MM.1S (cell line): Measurements from ENCODE around the gene DHRS2.
"Not testable (repeated sequence)": the region's sequence is repeated elsewhere in the genome, so short reads cannot be mapped to it uniquely, and the experiment has no call there.

Experiments
- DNase-seq: peaks from one replicate; pipeline ENCODE4 v3.0.0-alpha.2; 2015
- H2AFZ ChIP-seq: fragments of 300-600 bp; sonication (generic); 2 replicates; pipeline ENCODE4 v1.6.0; 2016; ENCODE audit warnings: antibody characterized with exemption, low read length
- H3F3A ChIP-seq: fragments of 300-600 bp; sonication (generic); 2 replicates; pipeline ENCODE4 v1.6.1; 2016; ENCODE audit warnings: mild to moderate bottlenecking, antibody characterized with exemption, low read length, moderate library complexity, mixed read lengths; ENCODE audit not compliant: insufficient read depth
- H3K27ac ChIP-seq: fragments of 300-600 bp; sonication (generic); 2 replicates; pipeline ENCODE4 v1.5.1; 2016; ENCODE audit warnings: mild to moderate bottlenecking, low read length
- H3K27me3 ChIP-seq: fragments of 300-600 bp; sonication (generic); replicated peaks from 2 replicates; pipeline ENCODE4 v1.6.0; 2016; ENCODE audit warnings: low read length; ENCODE audit not compliant: insufficient read depth
- H3K36me3 ChIP-seq: fragments of 300-600 bp; sonication (generic); replicated peaks from 2 replicates; pipeline ENCODE4 v1.6.1; 2016; ENCODE audit warnings: mild to moderate bottlenecking, low read length, mixed read lengths; ENCODE audit not compliant: insufficient read depth
- H3K4me1 ChIP-seq: fragments of 300-600 bp; sonication (generic); 2 replicates; pipeline ENCODE4 v1.6.1; 2016; ENCODE audit warnings: low read length, mixed read lengths
- H3K4me2 ChIP-seq: fragments of 300-600 bp; sonication (generic); 2 replicates; pipeline ENCODE4 v1.6.0; 2016; ENCODE audit warnings: low read depth, low read length
- H3K4me3 ChIP-seq: fragments of 300-600 bp; sonication (generic); 2 replicates; pipeline ENCODE4 v1.5.1; 2016; ENCODE audit warnings: low read length, mixed read lengths
- H3K79me2 ChIP-seq: fragments of 300-600 bp; sonication (generic); 2 replicates; pipeline ENCODE4 v1.6.1; 2016; ENCODE audit warnings: mixed run types, low read length, mixed read lengths
- H3K9ac ChIP-seq: fragments of 300-600 bp; sonication (generic); 2 replicates; pipeline ENCODE4 v1.6.1; 2016; ENCODE audit warnings: low read length, mixed read lengths
- H3K9me2 ChIP-seq: fragments of 300-600 bp; sonication (generic); replicated peaks from 2 replicates; pipeline ENCODE4 v1.6.1; 2016; ENCODE audit warnings: mild to moderate bottlenecking, low read length, mixed read lengths; ENCODE audit not compliant: insufficient read depth
- H3K9me3 ChIP-seq: fragments of 300-600 bp; sonication (generic); replicated peaks from 2 replicates; pipeline ENCODE4 v1.6.1; 2016; ENCODE audit warnings: mild to moderate bottlenecking, low read length, mixed read lengths; ENCODE audit not compliant: insufficient read depth
- H4K20me1 ChIP-seq: fragments of 300-600 bp; sonication (generic); 2 replicates; pipeline ENCODE4 v1.6.1; 2016; ENCODE audit warnings: mild to moderate bottlenecking, low read length, moderate library complexity, mixed read lengths; ENCODE audit not compliant: insufficient read depth
- CTCF ChIP-seq: fragments of 300-600 bp; sonication (generic); IDR thresholded peaks from 2 replicates; pipeline ENCODE4 v1.5.1; 2016; ENCODE audit warnings: antibody characterized with exemption, low read length, mixed read lengths
- EZH2 ChIP-seq: fragments of 300-600 bp; sonication (generic); optimal IDR thresholded peaks from 2 replicates; pipeline ENCODE3; 2017; ENCODE audit warnings: low read depth, mild to moderate bottlenecking, antibody characterized with exemption, low read length, mixed read lengths
- EZH2phosphoT487 ChIP-seq: fragments of 300-600 bp; sonication (generic); IDR thresholded peaks from 2 replicates; pipeline ENCODE4 v1.6.1; 2018; ENCODE audit warnings: antibody characterized with exemption, low read length

The DHRS2 gene

GRCh38 chr14:23637655-23638413 is 1.7 kb downstream of the DHRS2 start:
- not testable (repeated sequence) for H3K9me2 ChIP-seq, H3K27ac ChIP-seq, H3F3A ChIP-seq, H2AFZ ChIP-seq, H3K27me3 ChIP-seq, H3K4me2 ChIP-seq, H4K20me1 ChIP-seq, H3K4me1 ChIP-seq, H3K4me3 ChIP-seq, DNase-seq, H3K9me3 ChIP-seq, H3K9ac ChIP-seq, H3K36me3 ChIP-seq, H3K79me2 ChIP-seq

- H4K20me1 ChIP-seq, result no peaks in the 10 kb centered on the region
- H3K9me3 ChIP-seq, result no peaks in the 10 kb centered on the region
- H3K27ac ChIP-seq, result no peak overlapping the region
- no peaks in the 10 kb centered on the region for H3K4me1 ChIP-seq
- H2AFZ ChIP-seq, result no peak overlapping the region
- H3K36me3 ChIP-seq, result no peaks in the 10 kb centered on the region
- no peak overlapping the region for H3K4me3 ChIP-seq
- no peaks in the 10 kb centered on the region for H3F3A ChIP-seq
- H3K9ac ChIP-seq, result no peak overlapping the region
- H3K27me3 ChIP-seq, result no peaks in the 10 kb centered on the region
- no peaks in the 10 kb centered on the region for H3K9me2 ChIP-seq
- no peak overlapping the region for H3K4me2 ChIP-seq
- no peak for DNase-seq
- no peak for TF ChIP-seq CTCF
- TF ChIP-seq EZH2phosphoT487, result no peak
- TF ChIP-seq EZH2, result no peak
- H3K79me2 ChIP-seq, result no peaks in the 10 kb centered on the region
Measured at GRCh38 chr14:23638414-23639047, 2.4 kb downstream of the DHRS2 start.

GRCh38 chr14:23639048-23639890 is 3.1 kb downstream of the DHRS2 start:
- H3F3A ChIP-seq, result no peaks in the 10 kb centered on the region
- no peak overlapping the region for H3K9ac ChIP-seq
- H3K27me3 ChIP-seq, result no peaks in the 10 kb centered on the region
- no peaks in the 10 kb centered on the region for H4K20me1 ChIP-seq
- no peak overlapping the region for H3K4me3 ChIP-seq
- H3K36me3 ChIP-seq, result no peaks in the 10 kb centered on the region
- no peaks in the 10 kb centered on the region for H3K9me3 ChIP-seq
- H3K27ac ChIP-seq, result no peak overlapping the region
- no peak overlapping the region for H3K4me2 ChIP-seq
- H3K4me1 ChIP-seq, result no peaks in the 10 kb centered on the region
- H3K9me2 ChIP-seq, result no peaks in the 10 kb centered on the region
- no peak overlapping the region for H2AFZ ChIP-seq
- no peak for TF ChIP-seq CTCF
- TF ChIP-seq EZH2phosphoT487, result no peak
- TF ChIP-seq EZH2, result no peak
- no peaks in the 10 kb centered on the region for H3K79me2 ChIP-seq
- DNase-seq, result no peak
